Thymus (tissue), 11 donors: ENCODE data around the gene ROR1. TPM values are rescaled to one million over a fixed set of nuclear protein-coding genes. Genes with fewer than 3 reads are reported as not detected.

Experiments used
- DNase-seq, 9 donors: peaks; one replicate each; pipeline ENCODE4 v3.0.0-alpha.2; 2013; ENCODE audit warnings: low spot score in 9 of 9, low read depth in 6 of 9, missing footprints in 1 of 9
- H3K27ac ChIP-seq, 2 donors: one replicate each; pipeline ENCODE4 v1.5.1; 2013; ENCODE audit warnings: control low read depth in 1 of 2, low read depth in 1 of 2, low read length in 1 of 2, mild to moderate bottlenecking in 1 of 2, moderate library complexity in 1 of 2
- H3K27me3 ChIP-seq, 2 donors: one replicate each; pipeline ENCODE4 v1.5.1; 2013; ENCODE audit warnings: low read length in 1 of 2; ENCODE audit not compliant: control insufficient read depth in 2 of 2, insufficient read depth in 1 of 2
- H3K36me3 ChIP-seq, 2 donors: one replicate each; pipeline ENCODE4 v1.5.1; 2013; ENCODE audit warnings: low read length in 1 of 2, mild to moderate bottlenecking in 1 of 2, moderate library complexity in 1 of 2; ENCODE audit not compliant: control insufficient read depth in 2 of 2, insufficient read depth in 2 of 2
- H3K4me1 ChIP-seq, 2 donors: one replicate each; pipeline ENCODE4 v1.5.1; 2013; ENCODE audit warnings: low read length in 2 of 2; ENCODE audit not compliant: control insufficient read depth in 2 of 2, insufficient read depth in 2 of 2
- H3K4me3 ChIP-seq, 2 donors: one replicate each; pipeline ENCODE4 v1.5.1; 2013; ENCODE audit warnings: low read length in 2 of 2, control low read depth in 1 of 2, mild to moderate bottlenecking in 1 of 2
- H3K9me3 ChIP-seq, 2 donors: one replicate each; pipeline ENCODE4 v1.5.1; 2013; ENCODE audit warnings: low read length in 1 of 2, mild to moderate bottlenecking in 1 of 2; ENCODE audit not compliant: control insufficient read depth in 2 of 2, insufficient read depth in 1 of 2
- WGBS: extraction: QIAGEN DNeasy Blood & Tissue Kit; methylation state at CpG from one replicate; pipeline ENCODE4 v1.1.7; 2013; 5-methylcytosine and 5-hydroxymethylcytosine counted together
- polyA plus RNA-seq: library from polyadenylated mRNA; stranded (reverse); fragments of 200-250 nt; gene quantifications from one replicate; pipeline ENCODE4 v1.2.3, GENCODE V29; 2013
- total RNA-seq: library from RNA; stranded (reverse); fragments of 120-200 nt; gene quantifications from one replicate; pipeline ENCODE4 v1.2.4, GENCODE V29; 2013
- donor health status: healthy.

ROR1 gene
- total and polyA plus RNA-seq, 2 donors: 1.5 to 5.2 TPM

- H3K4me1 ChIP-seq: peaks cover 0 to 3% of the 10 kb centered on the region in 2 donors
- no peaks in the 10 kb centered on the region for H3K27me3 ChIP-seq
- 98% methylated on average over 1 of the region's 1 CpG for WGBS
- H3K36me3 ChIP-seq: no peaks in the 10 kb centered on the region
- H3K4me3 ChIP-seq: no peak overlapping the region
- no peak overlapping the region for H3K27ac ChIP-seq
- no peaks in the 10 kb centered on the region for H3K9me3 ChIP-seq
- DNase-seq: no peak
Observed at GRCh38 chr1:63831409-63831808, 57.6 kb downstream of the ROR1 start.

- H3K4me1 ChIP-seq: peaks cover 0 to 3% of the 10 kb centered on the region in 2 donors
- H3K27me3 ChIP-seq: no peaks in the 10 kb centered on the region
- no peak for DNase-seq
- H3K9me3 ChIP-seq: no peaks in the 10 kb centered on the region
- no peaks in the 10 kb centered on the region for H3K36me3 ChIP-seq
- H3K27ac ChIP-seq: no peak overlapping the region
- 93% methylated on average over 7 of the region's 7 CpGs for WGBS
- no peak overlapping the region for H3K4me3 ChIP-seq
Observed at GRCh38 chr1:63833363-63834119, 59.7 kb downstream of the ROR1 start.

GRCh38 chr1:63835128-63835527 lies 61.3 kb downstream of the ROR1 start:
- WGBS: 91% methylated on average over 1 of the region's 1 CpG
- H3K36me3 ChIP-seq: no peaks in the 10 kb centered on the region
- H3K9me3 ChIP-seq: no peaks in the 10 kb centered on the region

GRCh38 chr1:63836374-63836773 lies 62.6 kb downstream of the ROR1 start:
- H3K4me3 ChIP-seq: no peak overlapping the region
- no peaks in the 10 kb centered on the region for H3K4me1 ChIP-seq
- no peak overlapping the region for H3K27ac ChIP-seq
- no peak for DNase-seq
- 93% methylated on average over 1 of the region's 1 CpG for WGBS
- no peaks in the 10 kb centered on the region for H3K9me3 ChIP-seq
- no peaks in the 10 kb centered on the region for H3K36me3 ChIP-seq
- H3K27me3 ChIP-seq: no peaks in the 10 kb centered on the region

More at GRCh38 chr1:63835128-63835527, 61.3 kb downstream of the ROR1 start:
- no peak for DNase-seq
- no peaks in the 10 kb centered on the region for H3K4me1 ChIP-seq
- no peak overlapping the region for H3K4me3 ChIP-seq
- no peak overlapping the region for H3K27ac ChIP-seq
- H3K27me3 ChIP-seq: no peaks in the 10 kb centered on the region

- WGBS: 96% methylated on average over 5 of the region's 5 CpGs
- no peaks in the 10 kb centered on the region for H3K9me3 ChIP-seq
- no peaks in the 10 kb centered on the region for H3K27me3 ChIP-seq
- DNase-seq: no peak
- no peak overlapping the region for H3K4me3 ChIP-seq
- H3K27ac ChIP-seq: no peak overlapping the region
- no peaks in the 10 kb centered on the region for H3K4me1 ChIP-seq
- no peaks in the 10 kb centered on the region for H3K36me3 ChIP-seq
Observed at GRCh38 chr1:63836830-63837229, 63.0 kb downstream of the ROR1 start.

- H3K4me1 ChIP-seq: peaks cover 0 to 9% of the 10 kb centered on the region in 2 donors
- no peaks in the 10 kb centered on the region for H3K27me3 ChIP-seq
- WGBS: 89% methylated on average over 7 of the region's 7 CpGs
- no peak overlapping the region for H3K27ac ChIP-seq
- H3K4me3 ChIP-seq: no peak overlapping the region
- H3K9me3 ChIP-seq: no peaks in the 10 kb centered on the region
- no peak for DNase-seq
- no peaks in the 10 kb centered on the region for H3K36me3 ChIP-seq
Observed at GRCh38 chr1:63843010-63843409, 69.2 kb downstream of the ROR1 start.

- H3K4me1 ChIP-seq: peaks cover 0 to 9% of the 10 kb centered on the region in 2 donors
- no peaks in the 10 kb centered on the region for H3K27me3 ChIP-seq
- 85% methylated on average over 2 of the region's 2 CpGs for WGBS
- no peak overlapping the region for H3K4me3 ChIP-seq
- no peak overlapping the region for H3K27ac ChIP-seq
- DNase-seq: no peak
- H3K9me3 ChIP-seq: no peaks in the 10 kb centered on the region
- no peaks in the 10 kb centered on the region for H3K36me3 ChIP-seq
Observed at GRCh38 chr1:63843884-63844283, 70.1 kb downstream of the ROR1 start.

GRCh38 chr1:63845346-63845745 lies 71.5 kb downstream of the ROR1 start:
- Histone ChIP-seq H3K9me3 (no peaks in the 10 kb centered on the region), H3K4me1 (peaks cover 0 to 9% of the 10 kb centered on the region in 2 donors), H3K36me3 (no peaks in the 10 kb centered on the region), H3K4me3 (no peak overlapping the region), H3K27ac (no peak overlapping the region), H3K27me3 (no peaks in the 10 kb centered on the region)
- WGBS: 98% methylated on average over 1 of the region's 1 CpG
- no peak for DNase-seq

- no peak overlapping the region for H3K27ac ChIP-seq
- H3K36me3 ChIP-seq: no peaks in the 10 kb centered on the region
- WGBS: 63% methylated on average over 9 of the region's 9 CpGs
Observed at GRCh38 chr1:63847308-63847910, 73.6 kb downstream of the ROR1 start.

More at GRCh38 chr1:63847308-63847910, 73.6 kb downstream of the ROR1 start:
- H3K9me3 ChIP-seq: no peaks in the 10 kb centered on the region
- no peaks in the 10 kb centered on the region for H3K27me3 ChIP-seq
- H3K4me1 ChIP-seq: peaks cover 0 to 9% of the 10 kb centered on the region in 2 donors
- no peak overlapping the region for H3K4me3 ChIP-seq
- DNase-seq: no peak
